Keratinocyte (primary cell): ENCODE results near the gene ARL6. TPM values are rescaled to one million over a fixed set of nuclear protein-coding genes. Genes with fewer than 3 reads are reported as not detected.

ENCODE experiments used
- DNase-seq: peaks from one replicate; pipeline ENCODE4 v3.0.0-alpha.2; 2011; ENCODE audit warnings: low read depth, missing footprints, low spot score
- FAIRE-seq: peaks from 2 replicates; lab custom pipeline; 2011; peaks lifted over from hg19 to GRCh38; lab: Jason Lieb, UNC
- H2AFZ ChIP-seq: 2 replicates; pipeline ENCODE4 v1.6.0; 2012; ENCODE audit warnings: low read length, control low read depth, inconsistent platforms; ENCODE audit not compliant: control insufficient read depth
- H3K27ac ChIP-seq: 2 replicates; pipeline ENCODE4 v1.5.1; 2011; ENCODE audit warnings: low read length; ENCODE audit not compliant: control insufficient read depth, insufficient read depth
- H3K27me3 ChIP-seq: 3 replicates; pipeline ENCODE4 v1.6.0; 2011; ENCODE audit warnings: low read length; ENCODE audit not compliant: control insufficient read depth, insufficient read depth; ENCODE audit errors: extremely low read depth
- H3K36me3 ChIP-seq, 2 experiments: 2 replicates in 1 of 2; 3 replicates in 1 of 2; pipeline ENCODE4 v1.5.1; 2011; ENCODE audit warnings: low read length in 2 of 2, mild to moderate bottlenecking in 1 of 2; ENCODE audit not compliant: control insufficient read depth in 2 of 2, insufficient read depth in 2 of 2; ENCODE audit errors: extremely low read depth in 1 of 2
- H3K4me1 ChIP-seq: 3 replicates; pipeline ENCODE4 v1.5.1; 2011; ENCODE audit warnings: low read length; ENCODE audit not compliant: control insufficient read depth, insufficient read depth; ENCODE audit errors: extremely low read depth
- H3K4me2 ChIP-seq: 3 replicates; pipeline ENCODE4 v1.6.0; 2011; ENCODE audit warnings: low read depth, low read length; ENCODE audit not compliant: control insufficient read depth, insufficient read depth; ENCODE audit errors: extremely low read depth
- H3K4me3 ChIP-seq, 3 experiments: fragments of 200-600 bp in 1 of 3; sonication (generic) in 1 of 3; 2 replicates in 2 of 3; 3 replicates in 1 of 3; pipeline ENCODE4 v1.5.1; 2011 to 2016; ENCODE audit warnings: low read length in 3 of 3, mild to moderate bottlenecking in 3 of 3, control low read depth in 2 of 3, inconsistent platforms in 1 of 3, low read depth in 1 of 3, mixed read lengths in 1 of 3, mixed run types in 1 of 3, moderate library complexity in 1 of 3; ENCODE audit not compliant: control insufficient read depth in 2 of 3, insufficient read depth in 2 of 3; ENCODE audit errors: extremely low read depth in 1 of 3
- H3K79me2 ChIP-seq: 2 replicates; pipeline ENCODE4 v1.6.0; 2012; ENCODE audit warnings: low read length; ENCODE audit not compliant: control insufficient read depth, insufficient read depth
- H3K9ac ChIP-seq: 3 replicates; pipeline ENCODE4 v1.6.0; 2011; ENCODE audit warnings: low read length; ENCODE audit not compliant: control insufficient read depth, insufficient read depth; ENCODE audit errors: extremely low read depth
- H3K9me1 ChIP-seq: 3 replicates; pipeline ENCODE4 v1.6.0; 2011; ENCODE audit warnings: low read length; ENCODE audit not compliant: control insufficient read depth, insufficient read depth; ENCODE audit errors: extremely low read depth
- H3K9me3 ChIP-seq: 2 replicates; pipeline ENCODE4 v1.5.1; 2012; ENCODE audit warnings: low read depth, low read length; ENCODE audit not compliant: control insufficient read depth
- H4K20me1 ChIP-seq: 3 replicates; pipeline ENCODE4 v1.6.0; 2011; ENCODE audit warnings: low read length; ENCODE audit not compliant: control insufficient read depth, insufficient read depth; ENCODE audit errors: extremely low read depth
- CTCF ChIP-seq, 3 experiments: IDR thresholded peaks in 1 of 3; conservative IDR thresholded peaks in 1 of 3; optimal IDR thresholded peaks in 1 of 3; 2 replicates in 2 of 3; 3 replicates in 1 of 3; pipeline versions ENCODE3 to v1.5.1; 2011; ENCODE audit warnings: low read length in 3 of 3, mild to moderate bottlenecking in 3 of 3, moderate library complexity in 2 of 3, control low read depth in 1 of 3, inconsistent platforms in 1 of 3; ENCODE audit not compliant: insufficient read depth in 2 of 3; ENCODE audit errors: extremely low read depth in 1 of 3
- EZH2 ChIP-seq: IDR thresholded peaks from one replicate; pipeline ENCODE4 v1.6.1; 2012; ENCODE audit warnings: inconsistent platforms, mild to moderate bottlenecking, low read length, moderate library complexity
- dilution Hi-C: fragments of 300-500 bp; cut with MboI; formaldehyde crosslinking; loops from one replicate; pipeline ENCODE4 v1.7.0; 2020; ENCODE audit warnings: low sequenced_read_pairs; ENCODE audit not compliant: extremely low pct_ligation_motif_present
- polyA plus RNA-seq, 5 experiments: library from polyadenylated mRNA; depleted of rRNA in 3 of 5; stranded (reverse) in 3 of 5; stranded (forward) in 1 of 5; unstranded in 1 of 5; fragments of >200 nt; gene quantifications; 1 replicate in 1 of 5; 2 replicates in 3 of 5; 3 replicates in 1 of 5; pipeline versions ENCODE4 v1.2.1 to v1.2.3, GENCODE V29; 2011 to 2012; ENCODE audit warnings: missing spikeins in 2 of 5, low read depth in 1 of 5, low replicate concordance in 1 of 5

ARL6 gene
- polyA plus RNA-seq, 1 donor (not counting 4 experiments of a cell fraction or from before 2014, with no cell fraction given): 8.3 TPM

DNA sequence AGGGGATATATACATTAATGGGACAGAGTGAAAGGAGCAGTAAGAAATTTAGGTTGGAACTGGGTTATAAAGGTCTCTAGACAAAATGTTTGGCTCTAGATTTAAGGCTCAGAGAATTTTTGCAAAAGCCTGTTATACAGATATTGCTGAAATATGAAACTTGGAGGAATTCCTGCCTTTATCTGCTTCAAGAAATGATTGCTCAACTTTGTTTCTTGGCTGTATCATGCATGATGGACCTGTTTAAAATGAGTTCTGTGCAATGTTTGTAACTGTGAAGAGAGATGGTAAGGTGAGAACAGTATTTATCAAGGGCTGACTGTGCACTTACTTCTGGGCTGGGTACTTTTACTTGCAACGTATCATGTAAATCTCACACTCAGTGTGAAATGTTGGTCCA lies 60.5 kb downstream of the ARL6 start:
- H3K27ac ChIP-seq: no peak overlapping the region
- no peaks in the 10 kb centered on the region for H3K9me1 ChIP-seq
- H3K4me3 ChIP-seq: no peak overlapping the region
- no peak overlapping the region for H2AFZ ChIP-seq
- no peak overlapping the region for H3K4me2 ChIP-seq
- no peaks in the 10 kb centered on the region for H3K9me3 ChIP-seq
- H3K79me2 ChIP-seq: peaks cover 23% of the 10 kb centered on the region
- FAIRE-seq (no peak), DNase-seq (no peak)
- H4K20me1 ChIP-seq: no peaks in the 10 kb centered on the region
- H3K36me3 ChIP-seq: no peaks in the 10 kb centered on the region
- no peaks in the 10 kb centered on the region for H3K27me3 ChIP-seq
- H3K4me1 ChIP-seq: peaks cover 15% of the 10 kb centered on the region
- H3K9ac ChIP-seq: no peak overlapping the region
- dilution Hi-C loops: no loop called here
- TF ChIP-seq EZH2 (no peak), CTCF (optimal IDR thresholded peaks at IDR 0.05 in 1 of 3, IDR thresholded peaks at IDR 0.05 in 1 of 3, conservative IDR thresholded peaks at IDR 0.05 in 1 of 3; ENCODE audit: extremely low read depth in 1 of 3, insufficient read depth in 2 of 3, low read length in 3 of 3) (no peak)

DNA sequence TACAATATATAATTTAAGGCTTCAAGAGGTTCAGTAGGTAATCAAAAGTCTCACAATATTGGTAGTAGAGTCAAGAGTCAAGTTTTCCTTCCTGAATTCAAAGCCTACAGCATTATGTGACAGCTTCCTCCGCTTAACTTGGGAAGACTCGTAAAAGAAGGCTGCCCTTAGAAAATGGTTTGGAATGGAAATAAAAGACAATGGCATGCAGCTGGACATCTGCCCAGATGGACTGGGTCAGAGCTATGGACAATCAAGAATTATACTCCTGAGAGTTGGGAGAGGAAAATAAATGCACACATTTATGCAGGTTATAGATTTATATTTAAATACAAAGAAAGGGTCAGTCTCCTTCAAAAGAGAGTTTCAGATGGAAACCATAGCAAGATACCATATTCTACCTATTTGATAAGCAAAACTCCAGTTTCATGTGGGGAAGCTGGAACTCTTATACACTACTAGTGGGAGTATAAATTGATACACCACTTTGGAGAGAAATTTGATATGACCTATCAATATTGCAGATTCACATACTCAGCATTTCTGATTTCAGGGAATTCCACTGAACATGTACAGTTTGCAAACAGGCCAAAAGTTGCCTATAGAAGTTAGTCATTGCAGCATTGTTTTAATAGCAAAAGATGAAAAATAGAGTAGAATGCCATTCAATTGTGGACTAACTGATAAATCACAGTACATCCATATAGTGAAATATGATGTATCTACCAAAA lies 63.3 kb downstream of the ARL6 start:
- H3K9me3 ChIP-seq: no peaks in the 10 kb centered on the region
- H2AFZ ChIP-seq: no peak overlapping the region
- H3K79me2 ChIP-seq: peaks cover 19% of the 10 kb centered on the region
- no peak overlapping the region for H3K4me2 ChIP-seq
- no peaks in the 10 kb centered on the region for H4K20me1 ChIP-seq
- DNase-seq: no peak
- TF ChIP-seq CTCF (optimal IDR thresholded peaks at IDR 0.05 in 1 of 3, IDR thresholded peaks at IDR 0.05 in 1 of 3, conservative IDR thresholded peaks at IDR 0.05 in 1 of 3; ENCODE audit: extremely low read depth in 1 of 3, insufficient read depth in 2 of 3, low read length in 3 of 3) (no peak), EZH2 (no peak)
- H3K27me3 ChIP-seq: no peaks in the 10 kb centered on the region
- no peak overlapping the region for H3K27ac ChIP-seq
- FAIRE-seq: no peak
- H3K9me1 ChIP-seq: no peaks in the 10 kb centered on the region
- H3K9ac ChIP-seq: no peak overlapping the region
- no peak overlapping the region for H3K4me3 ChIP-seq
- H3K36me3 ChIP-seq: no peaks in the 10 kb centered on the region
- H3K4me1 ChIP-seq: peaks cover 15% of the 10 kb centered on the region
- dilution Hi-C loops: no loop called here
